Mucosa of stomach (tissue), 1 donor: Measurements from ENCODE around the gene GRIP2.

Source experiments
- H3K27me3 ChIP-seq: one replicate; pipeline ENCODE4 v1.7.0; 2013; ENCODE audit warnings: mild to moderate bottlenecking, low read length; ENCODE audit not compliant: control insufficient read depth, insufficient read depth
- H3K36me3 ChIP-seq: one replicate; pipeline ENCODE4 v1.7.0; 2013; ENCODE audit warnings: low read length; ENCODE audit not compliant: control insufficient read depth, insufficient read depth
- H3K4me1 ChIP-seq: one replicate; pipeline ENCODE4 v1.7.0; 2013; ENCODE audit warnings: mild to moderate bottlenecking, low read length; ENCODE audit not compliant: control insufficient read depth, insufficient read depth
- H3K4me3 ChIP-seq: one replicate; pipeline ENCODE4 v1.7.0; 2013; ENCODE audit warnings: low read length
- H3K9ac ChIP-seq: one replicate; pipeline ENCODE4 v1.7.0; 2013; ENCODE audit warnings: mild to moderate bottlenecking, low read length, moderate library complexity
- H3K9me3 ChIP-seq: one replicate; pipeline ENCODE4 v1.7.0; 2013; ENCODE audit warnings: mild to moderate bottlenecking, low read length, moderate library complexity; ENCODE audit not compliant: control insufficient read depth
- donor health status: Pancreatic carcinoma.

GRIP2 gene

DNA sequence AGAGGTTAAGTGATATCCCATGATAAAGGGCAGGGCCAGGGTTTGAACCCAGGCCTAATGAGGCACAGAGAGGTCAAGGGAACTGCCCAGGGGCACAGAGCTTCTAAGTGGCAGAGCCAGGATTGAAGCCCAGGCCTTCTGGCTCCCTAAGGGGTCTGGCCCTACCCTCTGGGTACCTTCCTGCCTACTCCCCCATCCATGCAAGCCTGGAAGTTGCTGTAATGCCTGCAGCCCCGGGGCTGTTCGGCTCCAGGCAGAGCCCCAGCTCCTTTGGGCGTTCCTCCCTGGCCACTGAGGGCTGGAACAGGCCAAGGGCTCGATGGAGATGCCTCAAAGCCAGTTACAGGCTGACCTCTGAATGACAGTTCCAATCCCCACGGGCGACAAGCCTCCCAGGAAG, 4.5 kb downstream of the GRIP2 start:
- no peak overlapping the region for H3K9ac ChIP-seq
- no peaks in the 10 kb centered on the region for H3K27me3 ChIP-seq
- H3K36me3 ChIP-seq: no peaks in the 10 kb centered on the region
- peaks cover 54% of the 10 kb centered on the region for H3K4me1 ChIP-seq
- no peaks in the 10 kb centered on the region for H3K9me3 ChIP-seq
- H3K4me3 ChIP-seq: no peak overlapping the region

DNA sequence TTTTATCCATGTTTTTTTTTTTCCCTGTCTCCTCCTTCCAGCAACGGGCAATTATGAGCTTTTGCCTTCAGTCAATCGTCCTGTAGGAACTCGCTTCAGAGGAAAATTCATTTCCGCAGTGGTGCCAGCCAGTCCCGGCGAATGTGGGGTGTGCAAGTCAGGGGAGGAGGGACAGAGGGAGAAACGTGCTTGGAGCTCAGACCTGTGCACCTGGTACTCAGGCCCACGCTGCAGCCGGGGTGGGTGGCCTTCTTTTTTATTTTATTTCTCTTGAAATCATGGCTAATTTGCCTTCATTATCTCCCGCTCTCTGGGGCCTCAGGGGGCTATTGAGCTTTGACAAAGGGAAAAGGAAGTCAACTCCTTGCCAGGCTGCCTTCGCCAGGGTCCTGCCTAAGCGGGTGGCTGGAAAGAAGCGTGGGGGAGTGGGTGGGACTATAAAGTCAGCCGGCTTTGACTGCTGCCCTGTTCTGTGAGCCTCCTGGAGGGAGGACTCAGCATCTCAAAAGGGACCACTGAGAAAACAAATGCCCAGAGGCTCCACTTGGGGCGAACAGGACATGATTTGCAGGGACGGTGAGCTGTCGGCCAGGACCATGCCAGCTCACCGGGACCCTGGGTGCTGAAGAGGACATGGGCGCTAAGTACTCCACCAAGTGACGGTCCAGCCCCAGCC, 5.5 kb downstream of the GRIP2 start:
- Histone ChIP-seq H3K4me3 (no peak overlapping the region), H3K4me1 (peaks cover 54% of the 10 kb centered on the region), H3K36me3 (no peaks in the 10 kb centered on the region), H3K9ac (no peak overlapping the region), H3K27me3 (no peaks in the 10 kb centered on the region), H3K9me3 (no peaks in the 10 kb centered on the region)

DNA sequence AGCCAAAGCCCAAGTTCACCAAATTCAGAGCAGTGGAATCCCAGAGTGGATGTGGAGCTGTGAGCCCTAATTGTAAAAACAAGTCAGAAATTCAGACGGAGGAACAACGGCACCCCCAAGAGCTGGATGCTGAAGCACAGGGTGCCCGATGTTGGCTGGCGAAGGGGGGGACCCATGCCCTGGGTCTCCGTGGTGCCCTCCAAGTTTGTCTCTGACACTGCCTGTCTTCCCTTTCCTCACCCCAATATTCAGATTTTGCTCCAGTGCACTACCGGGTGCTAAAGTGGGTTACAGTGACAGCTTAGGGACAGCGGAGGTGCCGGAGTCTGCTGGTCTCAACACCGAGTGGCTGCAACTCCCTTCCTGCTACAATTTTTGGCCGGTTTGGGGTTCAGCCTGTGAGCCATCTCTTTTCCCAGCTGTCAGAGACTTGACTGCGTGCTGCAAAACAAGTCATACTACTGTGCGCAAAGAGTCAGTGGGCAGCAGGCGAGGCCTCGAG, 6.6 kb downstream of the GRIP2 start:
- H3K9me3 ChIP-seq: no peaks in the 10 kb centered on the region
- H3K4me3 ChIP-seq: no peak overlapping the region
- peaks cover 50% of the 10 kb centered on the region for H3K4me1 ChIP-seq
- no peaks in the 10 kb centered on the region for H3K36me3 ChIP-seq
- peak overlapping the region; percentile 31 for H3K9ac ChIP-seq
- no peaks in the 10 kb centered on the region for H3K27me3 ChIP-seq

DNA sequence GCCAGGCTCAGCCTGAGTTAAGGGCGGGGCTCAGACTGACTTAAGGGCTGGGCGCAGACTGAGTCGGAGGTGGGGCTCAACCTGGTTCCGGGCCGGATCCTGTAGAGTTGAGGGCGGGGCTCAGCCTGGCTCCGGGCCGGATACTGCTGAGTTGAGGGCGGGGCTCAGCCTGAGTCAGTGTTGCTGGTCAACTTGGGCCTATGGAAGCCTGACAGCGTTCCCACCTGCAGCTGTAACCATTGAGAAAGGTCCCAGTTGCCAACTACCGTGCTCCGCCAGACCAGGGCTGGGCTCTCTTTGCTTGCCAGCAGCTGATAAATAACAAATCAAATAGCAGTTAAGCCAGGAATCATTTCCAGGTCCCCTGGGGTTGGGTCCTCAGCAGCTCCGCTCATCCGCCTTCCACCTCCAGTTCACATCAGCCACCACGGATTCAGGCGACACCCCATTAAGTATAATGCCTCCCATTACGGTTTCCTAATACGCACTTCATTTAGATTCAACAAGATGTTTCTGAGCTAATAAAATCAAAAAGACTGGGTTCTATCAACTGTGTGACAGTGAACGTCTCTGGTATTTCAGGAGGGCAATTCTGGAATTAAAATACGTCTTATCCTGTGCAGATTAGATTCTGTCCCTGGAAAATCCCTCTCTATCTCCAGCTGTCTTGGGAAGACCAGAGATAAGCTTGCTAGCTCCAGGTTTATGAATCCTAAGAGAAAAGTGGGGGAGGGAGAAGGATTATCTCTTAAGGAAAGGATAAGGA, 7.3 kb downstream of the GRIP2 start:
- no peaks in the 10 kb centered on the region for H3K9me3 ChIP-seq
- H3K36me3 ChIP-seq: no peaks in the 10 kb centered on the region
- H3K9ac ChIP-seq: peak overlapping the region; percentile 31
- H3K27me3 ChIP-seq: no peaks in the 10 kb centered on the region
- H3K4me3 ChIP-seq: no peak overlapping the region
- H3K4me1 ChIP-seq: peaks cover 44% of the 10 kb centered on the region

DNA sequence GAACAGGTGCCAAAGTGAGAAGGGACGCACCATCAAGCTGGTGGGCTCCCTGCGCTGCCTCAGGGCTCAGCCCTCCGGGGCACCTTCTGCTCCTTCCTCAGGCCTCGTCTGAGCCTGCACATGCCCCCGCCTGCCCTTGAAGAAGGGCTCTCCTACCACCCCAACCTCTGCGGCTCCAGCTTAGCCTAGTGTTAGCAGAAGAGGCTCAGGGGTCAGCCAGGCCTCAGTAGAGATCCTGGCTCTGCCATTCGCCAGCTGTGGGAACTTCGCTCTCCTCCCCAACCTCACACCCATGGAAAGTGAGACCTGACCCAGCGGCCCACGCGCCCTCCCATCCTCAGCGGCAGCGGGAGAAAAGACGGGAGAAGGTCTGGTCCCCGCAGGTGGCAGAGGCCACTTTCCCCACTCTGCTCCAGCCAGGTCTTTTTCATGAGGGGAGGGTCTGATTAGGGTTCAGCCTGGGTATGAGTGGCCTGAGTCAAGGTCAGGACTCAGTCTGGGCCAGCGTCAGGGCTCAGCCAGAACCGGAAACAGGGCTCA, 8.2 kb downstream of the GRIP2 start:
- H3K27me3 ChIP-seq: no peaks in the 10 kb centered on the region
- H3K4me3 ChIP-seq: no peak overlapping the region
- peak overlapping the region; percentile 25 for H3K9ac ChIP-seq
- H3K9me3 ChIP-seq: no peaks in the 10 kb centered on the region
- peaks cover 43% of the 10 kb centered on the region for H3K4me1 ChIP-seq
- H3K36me3 ChIP-seq: no peaks in the 10 kb centered on the region

- Histone ChIP-seq H3K9me3 (no peaks in the 10 kb centered on the region), H3K4me3 (no peak overlapping the region), H3K9ac (no peak overlapping the region), H3K4me1 (peaks cover 27% of the 10 kb centered on the region), H3K27me3 (no peaks in the 10 kb centered on the region), H3K36me3 (no peaks in the 10 kb centered on the region)
Measured at GRCh38 chr3:14528081-14528480, 12.1 kb downstream of the GRIP2 start.

- Histone ChIP-seq H3K4me3 (no peak overlapping the region), H3K36me3 (no peaks in the 10 kb centered on the region), H3K4me1 (peaks cover 8% of the 10 kb centered on the region), H3K27me3 (no peaks in the 10 kb centered on the region), H3K9me3 (no peaks in the 10 kb centered on the region), H3K9ac (no peak overlapping the region)
Measured at GRCh38 chr3:14525685-14526631, 14.2 kb downstream of the GRIP2 start.

- H3K4me3 ChIP-seq: no peak overlapping the region
- no peaks in the 10 kb centered on the region for H3K27me3 ChIP-seq
- peaks cover 8% of the 10 kb centered on the region for H3K4me1 ChIP-seq
- H3K36me3 ChIP-seq: no peaks in the 10 kb centered on the region
- no peaks in the 10 kb centered on the region for H3K9me3 ChIP-seq
- H3K9ac ChIP-seq: no peak overlapping the region
Measured at GRCh38 chr3:14524920-14525660, 15.1 kb downstream of the GRIP2 start.

DNA sequence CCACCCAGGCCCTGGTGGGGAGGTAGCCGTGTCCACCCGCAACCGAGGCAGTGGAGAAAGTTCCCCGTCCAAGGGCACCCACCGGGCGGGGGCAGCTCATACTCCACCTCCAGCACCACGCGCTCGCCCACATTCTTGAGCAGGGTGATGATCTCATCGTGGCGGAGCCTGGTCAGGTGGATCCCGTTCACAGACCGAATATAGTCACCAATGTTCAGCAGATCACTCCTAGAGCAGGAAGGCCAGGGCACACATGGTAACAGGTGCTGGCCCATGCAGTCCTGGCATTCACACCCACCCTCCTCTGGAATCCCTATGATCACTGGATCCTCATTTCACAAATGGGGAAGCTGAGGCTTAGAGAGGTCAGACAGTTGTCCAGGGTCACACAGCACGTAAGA, 15.8 kb downstream of the GRIP2 start:
- H3K9me3 ChIP-seq: no peaks in the 10 kb centered on the region

DNA sequence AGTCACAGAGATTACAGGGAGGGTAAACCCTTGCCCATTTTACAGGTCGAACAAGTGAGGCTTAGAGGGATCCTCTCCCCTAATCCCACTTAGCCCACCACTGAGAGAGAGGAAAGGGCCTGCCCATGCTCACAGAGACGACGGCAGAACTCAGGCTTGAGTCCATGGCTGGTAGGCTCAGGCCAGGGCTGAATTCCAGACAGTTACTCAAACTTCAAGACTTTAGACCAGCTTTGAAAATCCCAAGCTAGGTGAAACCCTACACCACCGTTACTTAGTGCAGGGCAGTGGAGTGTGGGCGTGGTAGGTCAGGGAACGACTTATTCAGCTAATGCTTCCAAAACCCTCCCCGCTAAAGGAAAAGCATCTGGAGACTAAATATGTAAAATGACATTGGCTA, 16.4 kb downstream of the GRIP2 start:
- H3K4me3 ChIP-seq: no peak overlapping the region
- H3K27me3 ChIP-seq: no peaks in the 10 kb centered on the region
- no peaks in the 10 kb centered on the region for H3K36me3 ChIP-seq
- H3K9me3 ChIP-seq: no peaks in the 10 kb centered on the region
- H3K9ac ChIP-seq: no peak overlapping the region
- H3K4me1 ChIP-seq: peaks cover 8% of the 10 kb centered on the region

More for the DNA sequence above, 15.8 kb downstream of the GRIP2 start:
- no peaks in the 10 kb centered on the region for H3K27me3 ChIP-seq
- no peak overlapping the region for H3K9ac ChIP-seq
- no peak overlapping the region for H3K4me3 ChIP-seq
- peaks cover 8% of the 10 kb centered on the region for H3K4me1 ChIP-seq
- no peaks in the 10 kb centered on the region for H3K36me3 ChIP-seq

DNA sequence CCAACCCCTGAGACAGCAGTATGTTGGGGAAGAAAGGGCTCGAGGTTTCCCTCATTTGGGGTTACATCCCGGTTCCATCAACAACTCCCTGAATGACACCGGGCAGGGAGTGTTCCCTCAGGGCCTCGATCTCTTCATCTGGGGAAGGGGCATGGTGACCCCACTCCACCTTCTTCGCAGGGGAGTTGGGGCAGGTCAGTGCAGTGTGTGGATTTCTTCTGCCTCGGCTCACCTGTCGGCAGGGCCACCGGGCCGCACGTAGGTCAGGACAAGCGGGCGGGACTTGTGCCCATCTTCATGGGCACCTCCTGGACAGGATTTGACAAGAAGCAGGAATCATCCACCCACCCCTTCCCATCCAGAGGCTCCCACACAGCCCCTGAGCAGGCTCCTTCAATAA, 17.4 kb downstream of the GRIP2 start:
- H3K9ac ChIP-seq: no peak overlapping the region
- peaks cover 8% of the 10 kb centered on the region for H3K4me1 ChIP-seq
- H3K27me3 ChIP-seq: no peaks in the 10 kb centered on the region
- no peaks in the 10 kb centered on the region for H3K9me3 ChIP-seq
- no peaks in the 10 kb centered on the region for H3K36me3 ChIP-seq
- H3K4me3 ChIP-seq: no peak overlapping the region
